ENCODE results near the gene KAZN. TPM values are rescaled to one million over a fixed set of nuclear protein-coding genes. Genes with fewer than 3 reads are reported as not detected.

KAZN gene
- polyA plus RNA-seq, 1 donor from 2014 or later: 20.6 TPM

GRCh38 chr1:14773396-14774025 is 175.0 kb downstream of the KAZN start:
- no peaks in the 10 kb centered on the region for H3K9me3 ChIP-seq (ENCODE audit: low read length)
- no peak overlapping the region for H3K4me2 ChIP-seq (ENCODE audit: low read length)
- H3K79me2 ChIP-seq (replicated peaks; ENCODE audit: insufficient read depth, low read length): no peaks in the 10 kb centered on the region
- no peak overlapping the region for H3K9ac ChIP-seq (ENCODE audit: low read length)
- TF ChIP-seq EP300 (conservative IDR thresholded peaks at IDR 0.05; ENCODE audit: poor library complexity, severe bottlenecking) (no peak), TAF1 (IDR thresholded peaks at IDR 0.05; ENCODE audit: low read depth) (no peak), EZH2 (IDR thresholded peaks at IDR 0.05; ENCODE audit: borderline replicate concordance, insufficient read depth, low read length, poor library complexity, severe bottlenecking) (no peak), MXI1 (conservative IDR thresholded peaks at IDR 0.05; ENCODE audit: poor library complexity, severe bottlenecking) (no peak), SMC3 (conservative IDR thresholded peaks at IDR 0.05; ENCODE audit: poor library complexity) (no peak), REST (IDR thresholded peaks at IDR 0.05; ENCODE audit: borderline replicate concordance) (no peak), CTCF (IDR thresholded peaks at IDR 0.05; ENCODE audit: poor library complexity, severe bottlenecking) (no peak), POLR2AphosphoS5 (IDR thresholded peaks at IDR 0.05) (no peak), RAD21 (conservative IDR thresholded peaks at IDR 0.05) (no peak)
- no peak overlapping the region for H3K27ac ChIP-seq (ENCODE audit: low read length)
- H3K4me3 ChIP-seq (ENCODE audit: low read length): no peak overlapping the region
- no peaks in the 10 kb centered on the region for H3K27me3 ChIP-seq (ENCODE audit: insufficient read depth, low read depth, low read length)
- H3K9me2 ChIP-seq (ENCODE audit: insufficient read depth, low read length): no peaks in the 10 kb centered on the region
- H3K36me3 ChIP-seq (ENCODE audit: insufficient read depth, low read length): no peaks in the 10 kb centered on the region
- H3F3A ChIP-seq (ENCODE audit: insufficient read depth, low read length, poor library complexity, severe bottlenecking): no peaks in the 10 kb centered on the region
- no peak overlapping the region for H2AFZ ChIP-seq (ENCODE audit: low read depth, low read length)
- H4K20me1 ChIP-seq (ENCODE audit: insufficient read depth): no peaks in the 10 kb centered on the region

GRCh38 chr1:14774225-14774624 is 175.7 kb downstream of the KAZN start:
- no peak for TF ChIP-seq RAD21 (conservative IDR thresholded peaks at IDR 0.05)
- no peak for TF ChIP-seq TAF1 (IDR thresholded peaks at IDR 0.05; ENCODE audit: low read depth)
- TF ChIP-seq MXI1 (conservative IDR thresholded peaks at IDR 0.05; ENCODE audit: poor library complexity, severe bottlenecking): no peak
- no peak for TF ChIP-seq EP300 (conservative IDR thresholded peaks at IDR 0.05; ENCODE audit: poor library complexity, severe bottlenecking)
- no peak for TF ChIP-seq REST (IDR thresholded peaks at IDR 0.05; ENCODE audit: borderline replicate concordance)
- TF ChIP-seq CTCF (IDR thresholded peaks at IDR 0.05; ENCODE audit: poor library complexity, severe bottlenecking): no peak
- TF ChIP-seq EZH2 (IDR thresholded peaks at IDR 0.05; ENCODE audit: borderline replicate concordance, insufficient read depth, low read length, poor library complexity, severe bottlenecking): no peak
- no peak for TF ChIP-seq POLR2AphosphoS5 (IDR thresholded peaks at IDR 0.05)
- no peak for TF ChIP-seq SMC3 (conservative IDR thresholded peaks at IDR 0.05; ENCODE audit: poor library complexity)
- H3K27me3 ChIP-seq (ENCODE audit: insufficient read depth, low read depth, low read length): no peaks in the 10 kb centered on the region

More at GRCh38 chr1:14774225-14774624, 175.7 kb downstream of the KAZN start:
- H3K27ac ChIP-seq (ENCODE audit: low read length): no peak overlapping the region
- H3K4me3 ChIP-seq (ENCODE audit: low read length): no peak overlapping the region
- no peaks in the 10 kb centered on the region for H3K79me2 ChIP-seq (replicated peaks; ENCODE audit: insufficient read depth, low read length)
- no peaks in the 10 kb centered on the region for H3K9me2 ChIP-seq (ENCODE audit: insufficient read depth, low read length)
- no peaks in the 10 kb centered on the region for H3K9me3 ChIP-seq (ENCODE audit: low read length)
- no peaks in the 10 kb centered on the region for H3K36me3 ChIP-seq (ENCODE audit: insufficient read depth, low read length)
- no peak overlapping the region for H2AFZ ChIP-seq (ENCODE audit: low read depth, low read length)
- H3F3A ChIP-seq (ENCODE audit: insufficient read depth, low read length, poor library complexity, severe bottlenecking): no peaks in the 10 kb centered on the region
- no peaks in the 10 kb centered on the region for H4K20me1 ChIP-seq (ENCODE audit: insufficient read depth)
- H3K4me2 ChIP-seq (ENCODE audit: low read length): no peak overlapping the region
- H3K9ac ChIP-seq (ENCODE audit: low read length): no peak overlapping the region
